OCI-LY3 (cell line): ENCODE measurements around the gene SPG21.

ENCODE experiments used
- CTCF ChIP-seq: fragments of 200-600, 300-600 bp; sonication (generic); IDR thresholded peaks from 2 replicates; pipeline ENCODE4 v1.5.1; 2014; ENCODE audit warnings: antibody characterized with exemption, low read length, low read depth
- EZH2phosphoT487 ChIP-seq: fragments of 200-600 bp; shearing (Covaris generic); IDR thresholded peaks from 2 replicates; pipeline ENCODE4 v1.6.1; 2018; ENCODE audit warnings: antibody characterized with exemption, mixed run types, low read depth

- TF ChIP-seq CTCF (no peak), EZH2phosphoT487 (no peak)
Measured at GRCh38 chr15:65029736-65030208, 40.1 kb upstream of the SPG21 start.
